SK-N-MC (cell line): ENCODE results near the gene GALNT9.

Experiments
- EZH2 ChIP-seq: fragments of 200-600 bp; sonication (generic); IDR thresholded peaks from one replicate; pipeline ENCODE4 v1.6.1; 2017; ENCODE audit warnings: antibody characterized with exemption
- FOXP2 ChIP-seq: optimal IDR thresholded peaks from 2 replicates; pipeline ENCODE3; 2011; ENCODE audit warnings: mild to moderate bottlenecking, moderate library complexity; ENCODE audit not compliant: insufficient read depth; ENCODE audit errors: extremely low read length, control extremely low read depth
- POLR2AphosphoS5 ChIP-seq: IDR thresholded peaks from 2 replicates; pipeline ENCODE4 v1.6.1; 2012; ENCODE audit warnings: mild to moderate bottlenecking, low read depth, low read length, borderline replicate concordance

- TF ChIP-seq EZH2, result no peak
- TF ChIP-seq POLR2AphosphoS5, result no peak
- no peak for TF ChIP-seq FOXP2
Observed at GRCh38 chr12:132182206-132182710, 147.1 kb downstream of the GALNT9 start.
